Measurements from ENCODE around the gene MYOT.

DNA sequence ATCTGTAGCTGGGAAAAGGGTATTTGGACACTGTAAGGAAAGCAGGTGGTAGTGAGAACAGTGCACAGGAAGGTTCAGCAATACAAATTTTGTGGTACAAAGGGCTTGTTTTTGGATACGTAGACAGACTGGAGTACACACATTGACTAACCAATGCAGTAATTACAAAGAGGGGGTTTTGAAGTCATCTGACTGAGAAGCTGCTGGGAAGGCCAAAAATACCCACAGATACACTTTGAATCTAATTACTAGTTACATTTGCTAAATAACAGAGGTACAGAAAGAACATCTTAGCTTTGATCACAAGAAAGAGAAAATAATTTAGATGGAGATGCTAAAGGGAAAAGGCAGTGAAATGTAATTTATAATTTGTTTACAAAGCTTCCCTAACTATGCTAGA lies 67.5 kb downstream of the MYOT start:
- TF ChIP-seq, protein P1, sequence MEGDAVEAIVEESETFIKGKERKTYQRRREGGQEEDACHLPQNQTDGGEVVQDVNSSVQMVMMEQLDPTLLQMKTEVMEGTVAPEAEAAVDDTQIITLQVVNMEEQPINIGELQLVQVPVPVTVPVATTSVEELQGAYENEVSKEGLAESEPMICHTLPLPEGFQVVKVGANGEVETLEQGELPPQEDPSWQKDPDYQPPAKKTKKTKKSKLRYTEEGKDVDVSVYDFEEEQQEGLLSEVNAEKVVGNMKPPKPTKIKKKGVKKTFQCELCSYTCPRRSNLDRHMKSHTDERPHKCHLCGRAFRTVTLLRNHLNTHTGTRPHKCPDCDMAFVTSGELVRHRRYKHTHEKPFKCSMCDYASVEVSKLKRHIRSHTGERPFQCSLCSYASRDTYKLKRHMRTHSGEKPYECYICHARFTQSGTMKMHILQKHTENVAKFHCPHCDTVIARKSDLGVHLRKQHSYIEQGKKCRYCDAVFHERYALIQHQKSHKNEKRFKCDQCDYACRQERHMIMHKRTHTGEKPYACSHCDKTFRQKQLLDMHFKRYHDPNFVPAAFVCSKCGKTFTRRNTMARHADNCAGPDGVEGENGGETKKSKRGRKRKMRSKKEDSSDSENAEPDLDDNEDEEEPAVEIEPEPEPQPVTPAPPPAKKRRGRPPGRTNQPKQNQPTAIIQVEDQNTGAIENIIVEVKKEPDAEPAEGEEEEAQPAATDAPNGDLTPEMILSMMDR (conservative IDR thresholded peaks at IDR 0.05; ENCODE audit: low read depth, low read length): no peak
- TF ChIP-seq EZH2 (IDR thresholded peaks at IDR 0.05; ENCODE audit: low read length, unreplicated experiment): no peak

Measured in PC-3 (cell line).